Upper lobe of right lung (tissue), 1 donor: Measurements from ENCODE around the gene CRAT. TPM values are rescaled to one million over a fixed set of nuclear protein-coding genes. Genes with fewer than 3 reads are reported as not detected.
A peak's percentile ranks its signal among the peaks of the same experiment; 100 is the strongest.

Experiments
- ATAC-seq: fragments of 200-7000 bp; cut with Tn5 transposase; one replicate; pipeline ENCODE4 v1.9.1; 2020; ENCODE audit warnings: mild to moderate bottlenecking, moderate library complexity
- DNase-seq: peaks from one replicate; pipeline ENCODE4 v3.0.0-alpha.2; 2020
- H3K27ac ChIP-seq: fragments of 200-600 bp; one replicate; pipeline ENCODE4 v1.8.0; 2022
- H3K27me3 ChIP-seq: fragments of 200-600 bp; one replicate; pipeline ENCODE4 v1.8.0; 2022; ENCODE audit warnings: mild to moderate bottlenecking
- H3K36me3 ChIP-seq: fragments of 200-600 bp; one replicate; pipeline ENCODE4 v1.8.0; 2022
- H3K4me1 ChIP-seq: fragments of 200-600 bp; one replicate; pipeline ENCODE4 v1.8.0; 2022
- H3K4me3 ChIP-seq: fragments of 200-600 bp; one replicate; pipeline ENCODE4 v1.8.0; 2022; ENCODE audit warnings: mild to moderate bottlenecking
- H3K9me3 ChIP-seq: fragments of 200-600 bp; one replicate; pipeline ENCODE4 v1.8.0; 2022
- CTCF ChIP-seq: fragments of 200-600 bp; IDR thresholded peaks from one replicate; pipeline ENCODE4 v1.8.0; 2022; ENCODE audit warnings: antibody characterized with exemption
- intact Hi-C: fragments of 100-400 bp; cut with DNase I; formaldehyde crosslinking; loops from one replicate; pipeline ENCODE4 v1.11.0; 2022
- long read RNA-seq: library from polyadenylated mRNA; unstranded; transcript quantifications from one replicate; pipeline ENCODE4 v2.0.0, GENCODE V29; 2021
- total RNA-seq: library from RNA; stranded (reverse); fragmentation: NEBNext Ultra II Directional; extraction: Animal tissue kit (Norgen Biotek cat#: 25700); gene quantifications from one replicate; pipeline ENCODE4 v1.2.1, GENCODE V29; 2021
- donor health status: DM: no; HTN: yes; CAD: no; lungs with severe emphysema.

Gene CRAT
- 22.8 TPM for total RNA-seq
- long read RNA-seq, transcript CRAT-207 (15 exons, 2,253 nt), result minor isoform, 10 of 39 reads
- long read RNA-seq, transcript CRAT-201 (14 exons, 2,763 nt), result major isoform, 13 of 39 reads
- long read RNA-seq, partial matches to known transcripts, result 10 of 39 reads
- long read RNA-seq, other reads (novel, unspliced or antisense), result 6 of 39 reads

- peaks cover 17% of the 10 kb centered on the region for H3K4me1 ChIP-seq
- peak within 1 kb of the TSS; percentile 89 for H3K4me3 ChIP-seq
- no peaks in the 10 kb centered on the region for H3K36me3 ChIP-seq
- ATAC-seq, result peak; percentile 94
- no peaks in the 10 kb centered on the region for H3K27me3 ChIP-seq
- intact Hi-C loops, result no loop called here
- TF ChIP-seq CTCF, result no peak
- peak within 1 kb of the TSS; percentile 94 for H3K27ac ChIP-seq
- DNase-seq, result peak; percentile 99
- H3K9me3 ChIP-seq, result no peaks in the 10 kb centered on the region
Observed at GRCh38 chr9:129110740-129111527, at the start of gene CRAT, which contains the start of gene PTPA. Gene CRAT (minus strand): TSS chr9:129110793. CDS start chr9:129110509, 284 bp downstream. Gene PTPA (plus strand): TSS chr9:129111415. CDS start chr9:129111601, 186 bp downstream.

- H3K9me3 ChIP-seq, result no peaks in the 10 kb centered on the region
- H3K36me3 ChIP-seq, result no peaks in the 10 kb centered on the region
- no peaks in the 10 kb centered on the region for H3K4me1 ChIP-seq
- H3K4me3 ChIP-seq, result no peak overlapping the region
- H3K27ac ChIP-seq, result no peak overlapping the region
- intact Hi-C loops, result no loop called here
- DNase-seq, result no peak
- no peaks in the 10 kb centered on the region for H3K27me3 ChIP-seq
- no peak for ATAC-seq
- no peak for TF ChIP-seq CTCF
Observed at GRCh38 chr9:129156163-129156562, 45.6 kb upstream of the CRAT start.

GRCh38 chr9:129154866-129155477, 44.4 kb upstream of the CRAT start:
- no peak for ATAC-seq
- intact Hi-C loops, result no loop called here
- H3K36me3 ChIP-seq, result no peaks in the 10 kb centered on the region
- DNase-seq, result no peak
- H3K4me3 ChIP-seq, result no peak overlapping the region
- H3K4me1 ChIP-seq, result no peaks in the 10 kb centered on the region
- H3K9me3 ChIP-seq, result no peaks in the 10 kb centered on the region
- TF ChIP-seq CTCF, result no peak
- H3K27me3 ChIP-seq, result no peaks in the 10 kb centered on the region
- H3K27ac ChIP-seq, result no peak overlapping the region

GRCh38 chr9:129151469-129151868, 40.9 kb upstream of the CRAT start:
- H3K4me3 ChIP-seq, result no peak overlapping the region
- peaks cover 20% of the 10 kb centered on the region for H3K36me3 ChIP-seq
- no peak for DNase-seq

GRCh38 chr9:129150672-129151211, 40.1 kb upstream of the CRAT start:
- ATAC-seq (no peak), DNase-seq (no peak)
- Histone ChIP-seq H3K4me1 (peaks cover 12% of the 10 kb centered on the region), H3K9me3 (no peaks in the 10 kb centered on the region), H3K27ac (no peak overlapping the region), H3K27me3 (no peaks in the 10 kb centered on the region), H3K4me3 (no peak overlapping the region), H3K36me3 (peaks cover 20% of the 10 kb centered on the region)
- intact Hi-C loops, result no loop called here
- TF ChIP-seq CTCF, result no peak

More at GRCh38 chr9:129151469-129151868, 40.9 kb upstream of the CRAT start:
- ATAC-seq, result no peak
- peaks cover 5% of the 10 kb centered on the region for H3K4me1 ChIP-seq
- no peak for TF ChIP-seq CTCF
- H3K9me3 ChIP-seq, result no peaks in the 10 kb centered on the region
- intact Hi-C loops, result no loop called here
- no peaks in the 10 kb centered on the region for H3K27me3 ChIP-seq
- no peak overlapping the region for H3K27ac ChIP-seq
